ENCODE measurements around the gene ARID3A.

- no peak for TF ChIP-seq EP300 (IDR thresholded peaks at IDR 0.05)
- no peak for TF ChIP-seq POLR2AphosphoS5 (IDR thresholded peaks at IDR 0.05)
- no peak for TF ChIP-seq CTCF (IDR thresholded peaks at IDR 0.05)
- no peak for TF ChIP-seq POLR2A (IDR thresholded peaks at IDR 0.05)
These were observed 421 bp downstream of the ARID3A start for GRCh38 chr19:926323-926588.

Data from sigmoid colon (tissue), 4 donors.